Brain microvascular endothelial cell (primary cell): ENCODE measurements around the gene NSUN7.

Experiments used
- DNase-seq: peaks from one replicate; pipeline ENCODE4 v3.0.0-alpha.2; 2020
- H3K27ac ChIP-seq: fragments of 250-450 bp; sonication (Bioruptor Pico); 2 replicates; pipeline ENCODE4 v1.5.1; 2020; ENCODE audit warnings: mild to moderate bottlenecking, moderate library complexity
- H3K27me3 ChIP-seq: fragments of 250-450 bp; sonication (Bioruptor Pico); replicated peaks from 2 replicates; pipeline ENCODE4 v1.5.1; 2020; ENCODE audit warnings: mild to moderate bottlenecking
- H3K36me3 ChIP-seq: fragments of 250-450 bp; sonication (Bioruptor Pico); replicated peaks from 2 replicates; pipeline ENCODE4 v1.5.1; 2020; ENCODE audit warnings: mild to moderate bottlenecking
- H3K4me3 ChIP-seq: 2 replicates; pipeline ENCODE4 v1.5.1; 2011; ENCODE audit warnings: low read depth, mild to moderate bottlenecking, control low read depth, low read length, moderate library complexity
- CTCF ChIP-seq: IDR thresholded peaks from 2 replicates; pipeline ENCODE4 v1.5.1; 2011; ENCODE audit warnings: low read depth, mild to moderate bottlenecking, moderate library complexity, low read length, control low read depth, inconsistent platforms; ENCODE audit errors: missing control alignments
- in situ Hi-C: cut with HindIII; loops from 2 replicates; pipeline ENCODE4 v1.10.0; 2017; ENCODE audit warnings: low sequenced_read_pairs, low pct_ligation_motif_present

Gene NSUN7

DNA sequence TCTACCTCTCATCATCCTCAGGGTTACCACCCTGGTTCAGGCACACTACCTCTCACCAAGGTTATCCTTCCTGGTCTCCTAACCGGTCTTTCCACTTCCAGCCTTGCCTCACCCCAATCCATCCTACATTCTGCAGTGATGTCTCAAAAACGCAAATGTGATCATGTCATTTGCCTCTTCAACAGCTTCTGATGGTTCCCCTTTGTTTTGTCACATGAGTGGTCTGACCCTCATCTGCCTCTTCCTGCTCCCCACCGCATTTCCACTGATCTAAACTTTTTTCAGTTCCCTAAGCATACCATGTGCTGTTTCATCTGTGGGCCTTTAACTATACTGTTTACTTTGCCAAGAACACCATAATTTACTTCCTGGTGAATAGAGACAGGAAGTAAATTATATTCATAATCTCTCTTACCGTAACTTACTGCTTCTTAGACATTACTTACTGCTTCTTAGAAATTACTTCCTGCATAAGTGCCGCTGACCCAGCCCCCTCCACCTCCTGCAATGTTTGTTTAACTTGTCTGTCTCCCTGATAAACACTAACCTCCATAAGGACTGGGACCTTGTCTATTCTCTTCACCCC is 27.1 kb upstream of the NSUN7 start:
- Histone ChIP-seq H3K27me3 (no peaks in the 10 kb centered on the region), H3K36me3 (no peaks in the 10 kb centered on the region), H3K27ac (no peak overlapping the region), H3K4me3 (no peak overlapping the region)
- no peak for DNase-seq
- in situ Hi-C loops, result no loop called here
- no peak for TF ChIP-seq CTCF

GRCh38 chr4:40723728-40724127 is 26.0 kb upstream of the NSUN7 start:
- TF ChIP-seq CTCF, result no peak
- no peak overlapping the region for H3K4me3 ChIP-seq
- H3K36me3 ChIP-seq, result no peaks in the 10 kb centered on the region
- no peak for DNase-seq
- H3K27me3 ChIP-seq, result no peaks in the 10 kb centered on the region
- in situ Hi-C loops, result no loop called here
- no peak overlapping the region for H3K27ac ChIP-seq

DNA sequence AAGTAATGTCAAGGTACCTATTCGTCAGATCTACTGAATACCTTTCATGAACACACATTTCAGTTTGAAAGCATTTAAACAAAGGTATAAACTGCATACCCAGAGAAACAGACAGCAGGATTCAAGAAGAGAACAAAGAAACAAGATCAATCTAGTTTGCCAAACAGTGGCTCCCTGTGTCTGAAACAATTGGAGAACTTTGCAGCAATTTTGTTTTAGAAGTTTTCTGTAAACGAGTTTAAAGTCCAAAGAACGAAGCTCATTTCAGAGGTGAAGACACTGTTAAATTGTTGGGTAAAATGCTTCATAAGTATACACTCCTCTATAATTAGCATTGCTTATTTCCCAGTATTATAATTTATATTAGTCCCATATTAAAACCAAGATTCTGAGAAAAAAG is 21.4 kb upstream of the NSUN7 start:
- H3K27me3 ChIP-seq, result no peaks in the 10 kb centered on the region
- DNase-seq, result no peak
- no peak overlapping the region for H3K4me3 ChIP-seq
- in situ Hi-C loops, result no loop called here
- no peak for TF ChIP-seq CTCF
- H3K27ac ChIP-seq, result no peak overlapping the region
- no peaks in the 10 kb centered on the region for H3K36me3 ChIP-seq

- TF ChIP-seq CTCF, result no peak
- H3K27ac ChIP-seq, result no peak overlapping the region
- no peak overlapping the region for H3K4me3 ChIP-seq
- no peaks in the 10 kb centered on the region for H3K27me3 ChIP-seq
- in situ Hi-C loops, result no loop called here
- DNase-seq, result no peak
- H3K36me3 ChIP-seq, result no peaks in the 10 kb centered on the region
These were observed 20.2 kb upstream of the NSUN7 start for GRCh38 chr4:40729555-40729954.

- DNase-seq, result no peak
- in situ Hi-C loops, result no loop called here
- no peak overlapping the region for H3K4me3 ChIP-seq
These were observed 19.6 kb upstream of the NSUN7 start for GRCh38 chr4:40730091-40730679.

More at GRCh38 chr4:40730091-40730679, 19.6 kb upstream of the NSUN7 start:
- Histone ChIP-seq H3K36me3 (no peaks in the 10 kb centered on the region), H3K27me3 (no peaks in the 10 kb centered on the region), H3K27ac (no peak overlapping the region)
- no peak for TF ChIP-seq CTCF
